ENCODE measurements around the gene CCNYL1. TPM values are rescaled to one million over a fixed set of nuclear protein-coding genes. Genes with fewer than 3 reads are reported as not detected.
"Not testable (repeated sequence)": the region's sequence is repeated elsewhere in the genome, so short reads cannot be mapped to it uniquely, and the experiment has no call there.

Gene CCNYL1
- total RNA-seq, 6 experiments from 2014 or later, result 7.1 to 11.9 (median 9.4) TPM

DNA sequence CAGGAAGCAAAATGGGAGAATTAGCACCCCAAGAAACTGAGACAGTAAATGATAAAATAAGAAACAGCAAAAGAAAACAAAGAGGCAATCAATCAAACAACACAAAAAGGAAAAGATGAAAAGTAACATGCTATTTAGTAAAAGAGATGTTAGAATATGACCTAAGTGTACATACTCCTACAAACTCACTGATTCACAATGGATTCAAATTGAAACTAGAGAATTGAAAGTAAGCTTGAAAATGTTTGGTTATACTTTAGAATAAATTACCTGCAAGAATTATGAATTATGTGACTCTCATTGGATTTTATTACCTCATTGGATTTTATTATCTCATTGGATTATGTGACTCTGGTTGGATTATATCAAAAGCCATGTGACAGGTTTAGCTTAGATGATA lies 22.8 kb upstream of the CCNYL1 start:
- no peaks in the 10 kb centered on the region for H3K27me3 ChIP-seq
- no peak for ATAC-seq
- H3K27ac ChIP-seq, result no peak overlapping the region
- DNase-seq, result no peak
- H3K36me3 ChIP-seq, result no peaks in the 10 kb centered on the region
- intact Hi-C loops (cut with DNase I), result no loop called here
- TF ChIP-seq, protein P1, sequence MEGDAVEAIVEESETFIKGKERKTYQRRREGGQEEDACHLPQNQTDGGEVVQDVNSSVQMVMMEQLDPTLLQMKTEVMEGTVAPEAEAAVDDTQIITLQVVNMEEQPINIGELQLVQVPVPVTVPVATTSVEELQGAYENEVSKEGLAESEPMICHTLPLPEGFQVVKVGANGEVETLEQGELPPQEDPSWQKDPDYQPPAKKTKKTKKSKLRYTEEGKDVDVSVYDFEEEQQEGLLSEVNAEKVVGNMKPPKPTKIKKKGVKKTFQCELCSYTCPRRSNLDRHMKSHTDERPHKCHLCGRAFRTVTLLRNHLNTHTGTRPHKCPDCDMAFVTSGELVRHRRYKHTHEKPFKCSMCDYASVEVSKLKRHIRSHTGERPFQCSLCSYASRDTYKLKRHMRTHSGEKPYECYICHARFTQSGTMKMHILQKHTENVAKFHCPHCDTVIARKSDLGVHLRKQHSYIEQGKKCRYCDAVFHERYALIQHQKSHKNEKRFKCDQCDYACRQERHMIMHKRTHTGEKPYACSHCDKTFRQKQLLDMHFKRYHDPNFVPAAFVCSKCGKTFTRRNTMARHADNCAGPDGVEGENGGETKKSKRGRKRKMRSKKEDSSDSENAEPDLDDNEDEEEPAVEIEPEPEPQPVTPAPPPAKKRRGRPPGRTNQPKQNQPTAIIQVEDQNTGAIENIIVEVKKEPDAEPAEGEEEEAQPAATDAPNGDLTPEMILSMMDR (IDR thresholded peaks at IDR 0.05), result no peak
- no peak for TF ChIP-seq POLR2A (IDR thresholded peaks at IDR 0.05)
- H3K4me1 ChIP-seq, result peaks cover 0 to 8% (median 0%) of the 10 kb centered on the region in 4 donors
- H3K4me3 ChIP-seq, result no peak overlapping the region
- H3K9me3 ChIP-seq, result no peaks in the 10 kb centered on the region

DNA sequence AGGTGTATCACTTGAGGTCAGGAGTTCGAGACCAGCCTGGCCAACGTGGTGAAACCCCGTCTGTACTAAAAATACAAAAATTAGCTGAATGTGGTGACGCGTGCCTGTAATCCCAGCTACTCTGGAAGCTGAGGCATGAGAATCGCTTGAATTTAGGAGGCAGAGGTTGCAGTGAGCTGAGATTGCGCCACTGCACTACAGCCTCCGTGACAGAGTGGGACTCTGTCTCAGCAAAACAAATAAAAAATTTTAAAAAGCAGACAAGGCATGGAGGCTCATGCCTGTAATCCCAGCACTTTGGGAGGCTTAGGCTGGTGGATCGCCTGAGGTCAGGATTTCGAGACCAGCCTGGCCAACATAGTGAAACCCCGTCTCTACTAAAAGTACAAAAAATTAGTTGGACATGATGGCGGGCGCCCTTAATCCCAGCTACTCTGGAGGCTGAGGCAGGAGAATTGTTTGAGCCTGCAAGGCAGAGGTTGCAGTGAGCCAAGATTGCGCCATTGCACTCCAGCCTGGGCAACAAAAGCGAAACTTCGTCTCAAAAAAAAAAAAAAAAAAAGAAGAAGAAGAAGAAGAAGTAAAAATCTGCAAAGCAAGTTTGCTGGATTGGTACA lies 20.5 kb upstream of the CCNYL1 start:
- H3K9me3 ChIP-seq, H3K4me1 ChIP-seq, H3K36me3 ChIP-seq, H3K27ac ChIP-seq, H3K27me3 ChIP-seq, DNase-seq, ATAC-seq, H3K4me3 ChIP-seq: not testable (repeated sequence)
- intact Hi-C loops (cut with DNase I), result loop anchor here in 1 of 2 donors (10.0 kb wide), 1 partner anchor 56 kb away; no protein-coding TSS in a partner anchor
- WGBS (ENCODE audit: insufficient coverage, low coverage, low lambda C conversion rate, missing lambda C conversion rate), result 82% methylated on average over 14 of the region's 16 CpGs

DNA sequence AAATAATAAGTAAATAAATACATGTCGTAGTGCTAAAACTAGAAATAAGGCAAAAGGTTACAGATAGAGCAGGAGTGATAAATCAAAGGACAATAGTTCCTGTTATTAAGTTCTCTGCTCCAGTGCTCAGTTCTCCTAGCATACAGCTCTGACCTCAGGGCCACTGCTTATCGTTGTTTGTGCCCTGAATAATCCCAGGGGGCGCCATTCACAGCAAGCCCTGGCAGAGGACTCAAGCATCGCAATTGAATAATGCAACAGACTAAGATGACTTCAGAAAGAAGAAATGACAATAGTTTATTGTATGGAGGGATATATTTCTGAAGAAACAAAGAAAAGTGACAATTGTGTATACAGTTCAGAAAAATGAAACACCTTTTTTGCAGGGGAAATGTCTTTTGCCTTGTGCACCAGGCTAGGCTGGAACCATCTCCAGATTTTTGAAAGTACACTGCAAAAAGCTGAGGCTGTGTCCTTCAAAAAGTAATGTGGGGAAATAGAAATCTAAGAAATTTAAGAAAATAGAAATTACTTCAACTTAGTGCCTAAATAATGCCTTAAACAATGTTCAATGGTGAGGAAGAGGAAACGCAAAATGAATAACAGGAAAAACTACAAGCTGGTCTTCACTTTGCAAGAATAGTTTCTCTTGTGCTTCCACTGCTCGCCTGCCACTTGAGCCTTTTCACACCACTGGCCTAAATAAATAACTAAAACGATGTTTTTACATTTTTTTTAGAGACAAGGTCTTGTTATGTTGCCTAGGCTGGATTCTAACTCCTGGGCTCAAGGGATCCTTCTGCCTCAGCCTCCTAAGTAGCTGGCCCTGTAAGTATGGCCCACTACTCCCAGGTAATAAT lies 19.0 kb upstream of the CCNYL1 start:
- H3K27me3 ChIP-seq, result no peaks in the 10 kb centered on the region
- peak in 2 of 3 donors; percentile 35 to 61 for DNase-seq
- ATAC-seq, result peak; percentile 93 to 96 (median 94)
- H3K4me1 ChIP-seq, result no peaks in the 10 kb centered on the region
- intact Hi-C loops (cut with DNase I), result loop anchor here in 1 of 2 donors (10.0 kb wide), 1 partner anchor 58 kb away; no protein-coding TSS in a partner anchor
- WGBS (ENCODE audit: insufficient coverage, low coverage, low lambda C conversion rate, missing lambda C conversion rate), result 35% methylated on average over 7 of the region's 7 CpGs
- no peak overlapping the region for H3K4me3 ChIP-seq
- TF ChIP-seq POLR2A (IDR thresholded peaks at IDR 0.05), result no peak
- TF ChIP-seq, protein P1 (IDR thresholded peaks at IDR 0.05), result peak; percentile 48 to 59 (median 56)
- no peaks in the 10 kb centered on the region for H3K9me3 ChIP-seq
- no peaks in the 10 kb centered on the region for H3K36me3 ChIP-seq
- no peak overlapping the region for H3K27ac ChIP-seq

DNA sequence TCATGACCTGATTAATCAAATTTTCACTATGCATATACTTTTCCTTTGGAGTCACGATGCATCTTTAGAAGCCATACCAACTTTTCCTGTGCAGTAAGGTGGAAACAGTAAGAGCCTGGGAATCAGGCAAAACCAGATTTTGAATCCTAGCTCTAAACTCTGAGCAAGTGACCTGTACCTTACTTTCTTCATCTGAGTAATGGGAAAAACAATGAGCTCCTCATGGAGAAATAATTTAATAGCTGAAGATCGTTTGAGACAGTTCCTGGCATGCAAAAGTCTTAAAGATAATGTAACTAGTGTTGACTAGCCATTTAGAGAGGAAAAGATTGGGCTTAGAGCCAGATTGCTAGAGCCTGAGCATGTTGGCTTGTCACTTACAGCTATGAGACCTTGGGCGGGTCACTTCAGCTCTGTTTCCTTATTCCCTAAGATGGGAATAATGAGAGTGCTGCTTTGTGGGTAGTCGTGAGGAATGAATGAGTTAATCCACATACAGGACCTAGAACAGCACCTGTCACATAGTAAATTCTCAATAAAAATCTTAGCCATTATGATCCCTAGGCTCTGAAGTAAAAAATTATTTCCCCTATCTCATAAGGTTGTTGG lies 17.7 kb upstream of the CCNYL1 start:
- Histone ChIP-seq H3K27me3 (no peaks in the 10 kb centered on the region), H3K4me3 (no peak overlapping the region), H3K27ac (no peak overlapping the region), H3K36me3 (no peaks in the 10 kb centered on the region), H3K9me3 (no peaks in the 10 kb centered on the region), H3K4me1 (no peaks in the 10 kb centered on the region)
- TF ChIP-seq POLR2A (IDR thresholded peaks at IDR 0.05), result no peak
- TF ChIP-seq, protein P1 (IDR thresholded peaks at IDR 0.05), result no peak
- DNase-seq (no peak), ATAC-seq (no peak)
- 53% methylated on average over 4 of the region's 4 CpGs for WGBS (ENCODE audit: insufficient coverage, low coverage, low lambda C conversion rate, missing lambda C conversion rate)
- intact Hi-C loops (cut with DNase I), result loop anchor here in 1 of 2 donors (10.0 kb wide), 1 partner anchor 59 kb away; no protein-coding TSS in a partner anchor

Data from right lobe of liver (tissue), 6 donors.